ENCODE data around the gene PIK3R6.

The PIK3R6 gene, protein sequence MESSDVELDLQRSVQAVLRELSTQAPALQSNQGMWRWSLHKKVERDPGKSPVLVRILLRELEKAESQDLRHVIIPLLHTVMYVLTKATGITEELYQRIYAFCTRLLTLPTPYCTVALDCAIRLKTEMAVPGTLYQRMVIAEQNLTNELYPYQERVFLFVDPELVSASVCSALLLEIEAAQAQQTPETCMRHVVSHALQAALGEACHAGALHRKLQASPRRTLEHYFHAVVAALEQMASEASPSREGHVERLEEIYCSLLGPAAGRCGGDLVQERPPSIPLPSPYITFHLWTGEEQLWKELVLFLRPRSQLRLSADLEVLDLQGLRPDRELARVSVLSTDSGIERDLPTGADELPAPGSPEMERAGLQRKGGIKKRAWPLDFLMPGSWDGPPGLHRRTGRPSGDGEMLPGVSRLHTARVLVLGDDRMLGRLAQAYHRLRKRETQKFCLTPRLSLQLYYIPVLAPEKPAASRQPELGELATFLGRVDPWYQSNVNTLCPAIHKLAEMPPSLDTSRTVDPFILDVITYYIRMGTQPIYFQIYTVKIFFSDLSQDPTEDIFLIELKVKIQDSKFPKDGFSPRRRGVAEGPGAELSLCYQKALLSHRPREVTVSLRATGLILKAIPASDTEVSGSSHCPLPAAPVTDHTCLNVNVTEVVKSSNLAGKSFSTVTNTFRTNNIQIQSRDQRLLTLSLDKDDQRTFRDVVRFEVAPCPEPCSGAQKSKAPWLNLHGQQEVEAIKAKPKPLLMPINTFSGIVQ

DNA sequence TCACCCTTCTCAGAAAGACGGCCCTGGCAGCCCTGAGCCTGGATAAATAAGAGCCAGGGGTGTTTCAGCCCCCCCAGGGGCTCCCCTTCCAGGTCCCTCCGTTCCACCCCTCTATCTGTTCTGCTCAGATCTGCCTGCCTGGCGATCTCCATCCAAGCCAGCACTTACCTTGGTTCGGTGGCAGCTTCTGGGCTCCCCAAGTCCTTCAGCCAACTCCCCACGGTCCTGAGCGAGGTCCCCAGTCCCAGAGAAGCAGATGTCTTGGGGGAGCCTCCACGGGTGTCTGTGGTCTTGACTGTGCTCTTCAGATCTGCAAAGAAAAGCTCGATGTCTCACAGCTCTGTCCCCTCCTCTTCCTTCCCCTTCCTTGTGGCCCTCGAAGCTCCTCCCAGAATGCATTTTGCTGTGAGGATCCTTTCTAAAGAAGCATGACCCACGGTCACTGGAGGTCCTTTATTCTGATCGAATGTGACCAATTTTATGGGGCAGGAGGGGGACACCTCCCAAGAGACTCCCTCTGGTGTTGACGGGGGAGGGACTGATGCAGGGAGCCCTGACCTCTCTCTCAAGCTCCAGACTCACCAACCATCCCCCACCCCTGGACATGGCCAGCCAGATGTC, at the start of gene PIK3R6:
Gene PIK3R6, minus strand, starts transcription at position 314 of the 621 bp plus-strand sequence. CDS start 17,880 bp downstream, outside the sequence.
- no peak for DNase-seq

DNA sequence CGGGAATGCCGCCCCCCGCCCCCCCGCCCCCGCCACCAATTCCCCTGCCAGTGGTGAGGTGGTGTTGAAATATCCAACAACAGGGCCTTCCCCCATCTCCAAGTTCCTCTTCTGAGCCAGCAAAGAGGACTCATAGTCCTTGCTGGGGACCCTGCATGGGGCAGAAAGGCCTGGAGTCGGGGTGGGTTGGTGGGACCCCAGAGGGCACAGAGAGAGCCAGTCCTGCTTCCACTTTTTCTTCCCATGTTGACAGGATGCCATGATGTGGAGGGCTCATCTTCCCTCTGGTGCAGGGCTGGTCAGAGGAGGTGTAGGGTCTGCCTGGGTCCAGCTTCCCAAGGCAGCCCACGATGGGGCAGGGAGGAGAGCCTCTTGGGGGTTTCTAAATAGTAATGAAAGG, 49.0 kb upstream of the PIK3R6 start:
- DNase-seq: no peak

DNA sequence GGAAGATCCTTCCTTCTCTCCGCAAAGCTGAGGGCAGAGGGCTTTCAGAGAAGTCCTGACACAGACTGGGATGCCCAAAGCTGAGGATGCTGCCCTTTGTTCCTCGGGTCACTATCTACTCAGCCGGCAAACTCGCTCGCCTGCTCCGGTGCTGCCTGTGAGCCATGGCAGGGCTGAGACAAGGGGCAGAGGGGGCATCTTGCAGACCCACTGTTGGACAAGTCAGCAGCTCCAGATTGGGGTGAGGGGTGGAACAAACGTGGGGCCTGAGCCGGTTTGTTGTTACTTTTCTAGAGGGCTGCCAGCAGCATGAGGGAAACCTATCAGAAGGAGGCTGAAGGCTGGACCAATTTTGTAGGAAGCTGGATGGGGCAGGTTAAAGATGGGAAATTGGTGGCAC, 47.1 kb upstream of the PIK3R6 start:
- DNase-seq: no peak

DNA sequence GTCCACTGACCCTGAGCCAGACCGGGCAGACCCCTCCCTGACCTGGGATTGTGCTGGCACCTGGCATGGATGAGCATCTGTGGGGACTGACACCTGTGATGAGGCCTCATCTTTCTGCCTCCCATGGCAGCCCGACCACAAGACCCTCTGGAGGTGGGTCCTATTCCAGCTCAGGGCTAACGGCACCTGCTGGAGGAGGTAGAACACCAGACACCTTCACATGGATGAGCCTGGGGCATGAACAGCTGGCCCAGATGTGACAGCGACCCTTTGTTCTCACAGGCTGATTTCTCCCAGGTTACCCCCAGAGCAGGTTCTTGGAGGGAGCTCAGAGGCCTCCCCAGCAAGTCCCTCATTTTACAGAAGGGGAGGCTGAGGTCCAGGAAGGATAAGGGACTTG, 46.4 kb upstream of the PIK3R6 start:
- DNase-seq: no peak

DNA sequence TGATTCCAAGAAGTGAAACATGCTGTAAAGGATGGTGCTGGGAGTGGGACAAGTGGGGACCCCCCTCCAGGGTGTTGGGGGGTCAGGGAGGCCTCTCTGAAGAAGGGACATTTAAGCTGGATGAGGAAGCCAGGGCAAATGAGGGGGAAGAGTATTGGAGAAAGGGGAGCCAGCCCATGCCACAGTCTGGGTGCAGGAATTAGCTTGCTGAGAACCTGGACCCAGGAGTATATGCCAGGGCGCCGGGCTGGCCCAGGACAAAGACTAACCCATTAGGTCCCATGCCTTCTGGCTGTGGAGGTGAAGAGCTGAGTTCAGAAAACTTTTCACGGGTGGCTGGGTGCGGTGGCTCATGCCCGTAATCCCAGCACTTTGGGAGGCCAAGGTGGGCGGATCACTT, 45.6 kb upstream of the PIK3R6 start:
- no peak for DNase-seq

DNA sequence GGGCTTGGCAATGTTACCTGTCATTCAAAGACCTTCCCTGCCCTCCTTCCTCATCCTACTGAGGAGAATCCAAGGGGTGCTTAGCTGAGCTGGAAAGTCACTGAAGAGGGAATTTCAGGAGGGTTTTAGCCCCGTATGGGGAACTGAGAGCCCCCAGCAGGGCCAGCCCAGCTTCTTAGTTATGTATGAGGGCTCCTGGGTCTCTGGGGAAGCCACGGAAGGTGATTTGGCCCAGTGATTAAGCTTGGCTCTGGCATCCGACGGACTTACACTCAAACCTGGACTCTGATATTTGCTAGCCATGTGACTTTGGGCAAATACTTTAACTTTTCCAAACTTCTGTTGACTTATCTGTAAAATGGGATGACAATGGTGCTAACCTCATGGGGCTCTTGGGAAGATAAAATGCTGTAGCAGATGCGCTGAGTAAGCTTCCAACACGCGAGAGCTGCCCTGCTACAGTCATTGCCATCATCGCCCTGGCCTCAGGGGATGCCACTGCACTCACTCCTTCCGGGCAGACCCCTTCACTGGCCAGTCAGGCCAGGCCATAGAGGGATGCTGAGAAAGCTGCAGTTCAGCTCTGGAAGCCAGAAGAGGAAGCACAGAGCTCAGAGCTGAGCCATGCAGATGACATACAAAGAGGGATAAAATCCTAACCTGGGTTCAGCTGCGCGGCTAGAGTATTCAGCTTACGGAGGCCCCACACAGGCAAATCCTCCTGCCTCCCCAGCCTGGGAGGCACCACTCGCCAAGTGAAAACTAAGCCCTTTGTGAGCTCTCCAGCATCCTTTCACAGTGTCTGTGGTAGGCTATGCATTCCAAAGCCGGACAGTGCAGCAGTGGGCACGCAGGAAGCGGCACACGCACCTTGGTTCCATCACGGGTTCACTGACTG, 44.9 kb upstream of the PIK3R6 start:
- DNase-seq: no peak

DNA sequence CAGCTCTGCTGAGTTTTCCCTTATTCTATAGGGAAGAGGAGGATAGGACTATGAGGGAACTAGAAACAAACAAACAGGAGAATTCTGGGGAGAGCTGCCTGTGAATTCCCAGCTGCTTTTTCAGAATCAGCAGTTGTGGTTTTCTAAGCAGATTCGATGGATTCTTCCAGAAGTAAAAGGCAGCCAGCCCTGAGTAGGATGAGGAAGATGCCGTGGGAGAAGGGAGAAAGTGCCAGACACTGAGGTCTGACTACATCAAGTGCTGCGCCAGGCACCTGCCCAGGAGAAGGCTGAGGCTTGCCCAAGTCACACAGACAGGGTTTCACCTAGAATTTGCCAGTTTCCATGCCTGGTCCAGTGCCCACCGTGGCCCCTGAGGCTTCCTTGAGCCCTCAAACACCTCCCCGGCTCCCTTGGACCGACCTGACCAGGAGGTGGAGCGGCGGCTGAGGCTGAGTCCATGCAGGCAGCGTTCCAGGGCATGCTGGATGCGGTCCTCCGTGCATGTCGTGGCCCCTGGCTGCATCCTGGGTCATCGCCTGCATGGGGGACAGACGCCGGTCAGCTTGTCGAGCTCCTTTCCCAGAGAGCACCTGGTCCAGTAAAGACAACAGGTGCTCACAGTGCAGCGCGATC, 43.6 kb upstream of the PIK3R6 start:
- no peak for DNase-seq

DNA sequence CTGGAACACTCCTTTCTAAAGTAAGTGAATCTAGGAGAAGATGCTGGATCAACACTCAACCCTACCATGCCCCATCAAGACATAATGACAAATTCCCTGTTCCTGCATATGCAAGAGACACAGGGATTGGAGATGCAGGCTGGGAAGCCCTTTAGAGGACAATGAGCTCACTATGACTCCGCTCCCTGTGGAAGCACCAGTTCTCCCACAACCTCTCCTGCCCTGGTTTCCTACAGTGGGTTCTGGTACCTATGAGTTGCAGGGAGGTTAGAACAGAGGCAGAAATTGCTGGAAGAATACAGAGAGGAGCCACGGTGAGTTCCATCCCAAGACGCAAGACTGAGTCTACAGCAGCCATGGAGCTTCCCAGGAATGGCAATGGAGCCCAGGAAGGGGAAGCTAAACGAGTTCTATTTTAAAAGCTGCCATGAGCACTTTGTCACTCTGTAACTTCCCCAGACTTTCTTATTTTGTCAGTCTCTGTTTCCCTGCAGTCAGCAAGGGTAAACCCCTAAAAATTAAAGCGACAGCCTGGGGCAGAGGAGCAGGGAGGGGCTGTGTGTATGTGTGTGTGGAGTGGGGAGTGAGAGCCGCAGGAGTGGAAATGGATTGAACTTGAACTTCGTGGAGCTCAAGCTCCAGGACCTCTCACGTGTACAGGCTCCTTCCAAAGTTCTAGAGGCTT, 42.3 kb upstream of the PIK3R6 start:
- no peak for DNase-seq

DNA sequence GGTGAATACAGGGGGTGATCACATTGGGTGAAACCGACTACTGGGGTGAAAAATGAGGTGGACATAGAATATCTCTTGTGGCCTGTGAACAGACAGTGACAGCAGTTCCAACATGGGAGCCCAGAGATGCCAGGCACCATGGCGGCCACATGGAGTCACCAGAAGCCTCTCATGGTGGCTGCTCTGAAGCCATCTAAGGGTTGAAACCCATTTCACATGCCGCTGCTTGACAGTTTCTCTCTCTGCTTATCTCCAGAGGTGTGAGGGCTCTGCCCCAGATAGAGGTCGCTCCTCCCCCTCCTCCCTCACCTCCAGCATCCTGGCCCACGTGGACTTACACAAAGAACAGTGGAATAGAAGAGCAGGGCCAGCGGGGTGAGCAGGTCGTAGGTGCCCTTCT, 37.9 kb upstream of the PIK3R6 start:
- no peak for DNase-seq

DNA sequence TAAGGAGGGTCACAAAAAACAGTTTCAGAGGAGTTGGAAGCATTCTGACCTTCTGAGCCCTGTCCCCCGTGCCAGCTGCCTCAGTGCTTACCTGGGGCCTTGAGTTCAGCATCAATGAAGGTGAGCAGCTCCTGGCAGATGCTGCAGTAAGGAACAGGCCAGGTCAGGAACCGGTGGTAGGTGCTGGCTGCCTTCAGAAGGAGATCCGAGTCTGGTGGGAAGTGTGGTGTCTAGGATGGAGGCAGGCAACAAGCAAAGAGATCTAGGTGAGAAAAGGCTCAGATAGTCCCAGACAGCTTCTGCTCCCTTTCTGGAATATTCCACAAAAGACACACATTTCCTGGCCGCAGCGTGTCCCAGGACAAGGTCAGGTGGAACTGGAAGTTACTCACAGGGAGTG, 37.2 kb upstream of the PIK3R6 start:
- DNase-seq: no peak

DNA sequence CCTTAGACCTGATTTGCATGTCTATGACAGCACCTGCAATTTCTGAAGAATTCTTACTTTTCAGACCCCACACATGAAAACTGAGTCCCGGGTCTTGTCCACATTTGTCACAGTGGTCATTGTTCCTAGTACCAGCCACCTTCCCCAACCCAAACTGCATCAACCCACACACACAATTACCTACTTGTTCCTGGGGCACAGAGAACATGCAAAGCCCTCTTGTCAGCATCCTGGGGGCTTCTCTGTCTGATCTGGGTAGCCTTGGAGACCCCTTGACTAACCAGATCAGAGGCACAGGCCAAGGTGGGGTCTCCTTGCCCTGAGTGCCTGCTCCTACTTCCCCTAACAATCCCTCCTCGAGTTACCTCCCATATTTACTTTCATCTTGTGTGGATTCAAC, 36.7 kb upstream of the PIK3R6 start:
- DNase-seq: no peak

DNA sequence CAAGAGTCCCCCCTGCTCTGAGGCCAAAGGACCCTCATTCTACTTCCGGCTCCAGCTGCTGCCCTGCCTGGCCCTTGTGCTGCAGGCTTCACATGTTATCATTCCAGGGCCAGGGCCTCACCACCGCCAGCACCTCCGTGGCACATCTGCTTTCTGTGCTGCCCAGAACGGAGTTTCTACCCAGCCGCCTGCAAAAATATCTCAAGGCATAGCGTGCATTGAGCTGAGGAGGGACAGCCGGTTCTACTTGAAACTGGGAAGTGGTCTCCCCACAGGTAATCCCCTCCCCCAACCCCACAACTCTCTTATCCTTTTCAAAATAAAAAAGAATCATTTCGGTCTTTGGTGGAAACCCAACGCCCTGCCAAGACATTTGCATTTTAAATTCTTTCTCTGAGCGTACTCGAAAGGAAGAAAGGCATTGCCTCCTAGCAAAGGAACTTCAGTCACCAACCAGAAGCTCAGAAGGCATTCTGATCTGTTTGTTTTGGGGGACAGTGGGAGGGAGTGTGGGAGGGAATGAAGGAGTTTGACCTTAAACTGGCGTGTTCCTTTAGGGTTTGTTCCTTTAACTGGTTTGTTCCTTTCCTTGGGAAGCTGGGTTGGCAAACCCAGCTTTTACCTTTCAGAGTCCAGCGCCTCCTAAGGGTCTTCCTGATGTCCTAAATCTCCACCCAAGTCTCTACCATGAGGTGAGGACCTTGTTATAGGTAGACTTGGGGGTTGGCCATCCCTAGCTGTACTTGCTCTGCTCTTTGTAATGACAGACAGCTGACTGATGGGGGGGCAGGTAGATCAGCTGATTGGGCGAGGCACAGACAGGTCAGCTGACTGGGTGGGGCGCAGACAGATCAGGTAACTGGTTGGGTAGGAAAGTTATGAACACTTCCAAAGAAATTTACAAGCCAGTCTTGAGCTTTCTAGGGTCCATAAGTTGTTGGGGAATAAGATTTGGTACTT, 33.4 kb upstream of the PIK3R6 start:
- no peak for DNase-seq

DNA sequence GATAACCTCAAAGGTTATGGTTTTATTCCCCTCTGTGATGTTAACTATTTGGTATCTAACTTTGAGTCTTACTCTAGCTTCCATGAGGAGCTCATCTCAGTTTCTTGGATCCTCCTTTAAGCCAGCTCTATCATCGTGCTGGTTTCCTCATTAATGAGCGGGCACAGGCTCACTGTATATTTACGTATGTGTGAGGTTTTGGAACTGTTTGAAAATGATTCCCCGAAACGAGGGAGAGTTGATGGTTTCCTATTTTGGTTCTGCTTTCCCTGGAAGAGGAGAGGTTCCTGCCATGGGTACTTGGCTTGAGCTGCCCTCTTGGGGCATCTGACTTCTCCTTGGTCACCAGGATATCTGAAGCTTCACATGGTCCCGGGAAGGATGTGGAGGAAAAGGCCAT, 32.7 kb upstream of the PIK3R6 start:
- DNase-seq: no peak

DNA sequence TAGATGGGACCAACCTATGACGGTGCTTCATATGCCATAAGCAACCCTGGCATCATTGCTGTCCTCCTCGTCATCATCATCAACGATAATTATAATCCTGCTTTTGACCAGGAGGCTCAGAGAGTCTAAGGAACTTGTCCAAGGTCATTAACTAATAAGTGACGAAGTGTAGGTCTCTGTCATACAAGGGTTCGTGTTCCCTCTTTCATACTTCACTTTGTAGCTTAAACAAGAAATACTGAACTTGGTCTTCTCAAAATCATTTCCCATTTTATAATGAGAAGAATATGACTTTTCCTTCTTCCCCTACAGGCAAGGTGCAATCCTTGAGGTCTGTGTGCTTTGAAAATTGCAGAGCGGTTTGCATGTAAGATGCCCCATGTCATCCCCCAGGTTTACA, 31.2 kb upstream of the PIK3R6 start:
- no peak for DNase-seq

DNA sequence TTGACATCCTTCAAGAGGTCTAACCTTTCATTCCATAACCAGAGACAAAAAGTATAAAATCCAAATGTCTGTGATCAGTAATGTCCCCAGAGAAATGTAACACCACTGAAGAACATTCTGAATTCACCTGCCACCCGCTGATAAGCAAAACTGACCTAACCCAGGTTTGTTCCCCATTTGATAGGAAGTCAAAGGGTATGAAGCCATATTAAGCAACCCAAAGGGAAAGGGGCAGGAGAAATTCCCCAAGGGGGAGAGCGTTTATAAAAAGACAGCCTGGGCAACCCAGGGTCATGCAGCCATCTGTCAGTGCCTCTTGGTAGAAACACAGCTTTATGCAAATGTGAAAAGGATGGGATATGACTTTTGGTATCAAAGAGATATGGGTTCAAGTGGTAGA, 30.7 kb upstream of the PIK3R6 start:
- no peak for DNase-seq

DNA sequence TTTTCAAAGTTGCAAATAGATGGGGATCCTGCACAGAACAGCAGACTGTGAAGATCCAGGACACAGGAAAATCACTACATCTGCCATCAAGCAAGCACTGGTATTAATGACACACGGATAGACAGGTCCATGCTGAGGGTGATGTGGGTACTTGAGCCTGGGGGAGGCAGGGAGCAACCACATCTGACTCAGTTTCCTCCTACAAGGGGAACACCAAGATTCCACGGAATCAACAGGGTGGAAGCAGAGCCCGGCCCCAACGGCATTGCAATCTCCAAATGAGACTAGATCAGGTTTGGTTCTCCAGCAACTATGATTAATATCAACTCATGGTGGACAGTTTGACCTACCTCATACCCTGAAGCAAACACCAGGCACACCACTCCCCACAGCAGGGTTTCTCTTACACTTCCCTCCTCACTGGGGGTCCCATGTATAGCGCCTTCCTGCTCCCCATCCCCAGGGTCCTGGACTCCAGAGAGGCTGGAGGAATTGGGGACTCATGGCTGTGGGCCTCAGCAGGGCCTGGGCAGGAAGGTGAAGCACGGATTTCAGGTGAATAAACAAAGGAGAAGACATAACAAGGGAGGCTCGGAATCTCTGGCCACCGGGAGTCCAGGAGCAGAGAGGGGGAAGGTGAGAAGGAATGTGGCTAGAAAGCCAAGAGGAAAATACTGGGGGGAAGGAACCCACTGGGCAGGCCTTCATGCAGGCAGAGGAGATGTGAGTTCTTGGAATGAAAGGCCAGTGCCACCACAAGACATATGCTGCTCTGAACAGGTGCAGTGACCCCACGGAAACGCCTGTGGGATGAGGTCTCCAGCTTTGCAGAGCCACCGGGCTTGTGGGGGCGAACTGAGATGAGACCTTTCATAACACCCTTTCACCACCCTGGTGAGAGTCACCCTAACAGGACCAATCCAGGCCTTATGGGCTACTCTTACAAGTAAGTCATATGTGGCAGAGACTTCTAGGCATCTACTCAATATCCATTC, 29.5 kb upstream of the PIK3R6 start:
- no peak for DNase-seq

DNA sequence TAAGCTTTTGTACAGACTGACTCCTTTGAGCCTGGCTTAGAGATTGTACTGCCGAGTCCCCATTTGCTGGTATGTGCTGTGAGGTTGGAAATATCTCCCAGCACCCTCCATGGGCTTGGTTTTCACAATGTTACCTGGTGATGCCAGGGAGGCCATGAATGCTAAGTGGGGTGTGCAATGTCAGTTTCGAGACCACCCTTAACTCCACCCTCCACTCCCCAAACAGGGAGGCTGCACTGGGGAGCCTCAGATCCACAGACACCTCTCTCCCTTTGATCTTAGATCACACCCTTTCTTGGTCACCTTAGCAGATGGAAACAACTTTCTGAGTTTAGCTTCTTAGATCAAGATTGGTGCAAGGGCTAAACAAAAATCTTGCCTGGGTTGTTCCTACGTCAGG, 28.6 kb upstream of the PIK3R6 start:
- DNase-seq: no peak

DNA sequence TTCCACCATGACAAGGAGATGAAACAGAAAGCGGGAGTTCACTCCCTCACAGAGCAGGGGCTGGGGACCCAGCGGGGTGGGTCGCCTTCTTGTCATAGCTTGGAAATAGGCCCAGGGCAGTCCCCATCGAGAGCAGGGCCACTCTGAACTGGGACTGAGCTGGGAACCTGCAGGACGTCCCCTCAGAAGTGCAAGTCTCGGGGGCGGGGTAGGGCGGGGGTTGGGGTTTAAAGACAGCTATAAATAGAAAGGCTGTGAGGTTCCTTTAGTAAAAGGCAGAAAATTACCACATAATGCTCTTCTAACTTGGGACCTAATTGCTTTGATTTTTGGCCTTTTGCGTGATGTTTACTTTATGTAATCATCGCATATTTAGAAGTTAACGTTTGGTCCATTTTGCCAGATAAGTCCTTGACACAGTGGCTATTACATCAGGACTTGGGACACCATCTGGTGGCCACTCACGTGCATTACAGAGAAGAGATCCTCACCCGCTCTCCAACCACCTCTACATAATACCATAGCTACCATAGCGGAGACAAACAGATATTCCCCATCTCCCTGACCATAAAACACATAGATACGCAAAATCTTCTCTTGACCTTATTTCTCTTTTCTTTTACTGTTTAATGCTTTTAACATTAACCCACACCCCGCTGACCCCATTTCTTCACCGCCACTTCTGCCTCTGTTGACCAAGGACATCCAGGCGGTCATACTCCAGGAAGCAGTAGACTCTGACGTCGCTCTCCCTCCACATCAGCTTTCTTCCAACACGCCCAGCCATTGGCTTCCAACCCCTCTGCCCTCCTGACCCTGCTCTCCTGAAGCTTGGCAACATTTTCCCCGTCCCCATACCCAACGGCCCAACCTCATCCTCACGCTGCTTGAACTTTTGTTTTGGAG, 27.5 kb upstream of the PIK3R6 start:
- DNase-seq: peak; percentile 25
